Transverse colon (tissue), 3 donors: Measurements from ENCODE around the gene FTHL17.

ENCODE experiments used
- CTCF ChIP-seq, 5 experiments: fragments of 200-600 bp in 3 of 5; fragments of 450-650 bp in 2 of 5; sonication (generic) in 3 of 5; IDR thresholded peaks; 1 replicate in 2 of 5; 2 replicates in 3 of 5; pipeline ENCODE4 v1.5.1; 2016 to 2017; ENCODE audit warnings: antibody characterized with exemption in 5 of 5, inconsistent platforms in 3 of 5, mild to moderate bottlenecking in 2 of 5, moderate library complexity in 1 of 5
- EP300 ChIP-seq: sonication (generic); formaldehyde crosslinking; IDR thresholded peaks from one replicate; pipeline ENCODE4 v1.6.1; 2017; ENCODE audit warnings: antibody characterized with exemption, low read depth

- TF ChIP-seq EP300: no peak
- no peak for TF ChIP-seq CTCF (IDR thresholded peaks at IDR 0.05)
Observed at GRCh38 chrX:31061091-31061490, 10.8 kb downstream of the FTHL17 start.
